Activated CD4-positive, alpha-beta T cell treated with anti-CD3 and anti-CD28 coated beads, Interleukin-2, Interleukin-6, amounts not matched to agents 100 ng/mL and 50 ng/mL, durations not matched to agents 16 hours and 8 hours (primary cell): Measurements from ENCODE around the gene PAPOLB.
A peak's percentile ranks its signal among the peaks of the same experiment; 100 is the strongest.
"Not testable (repeated sequence)": the region's sequence is repeated elsewhere in the genome, so short reads cannot be mapped to it uniquely, and the experiment has no call there.

Experiments used
- DNase-seq: peaks from one replicate; pipeline ENCODE4 v3.0.0-alpha.2; 2020

Gene PAPOLB

GRCh38 chr7:4861673-4862072, at the start of gene PAPOLB:
Gene PAPOLB, minus strand, starts transcription at chr7:4862030. Its CDS starts 220 bp downstream, at chr7:4861810.
- no peak for DNase-seq

GRCh38 chr7:4911111-4911828, 49.4 kb upstream of the PAPOLB start:
- DNase-seq = no peak

- no peak for DNase-seq
These were observed 44.9 kb upstream of the PAPOLB start for GRCh38 chr7:4906682-4907081.

- no peak for DNase-seq
These were observed 43.3 kb upstream of the PAPOLB start for GRCh38 chr7:4905171-4905570.

GRCh38 chr7:4904346-4904745, 42.5 kb upstream of the PAPOLB start:
- DNase-seq = no peak

GRCh38 chr7:4895766-4896165, 33.9 kb upstream of the PAPOLB start:
- DNase-seq = no peak

GRCh38 chr7:4894482-4894881, 32.7 kb upstream of the PAPOLB start:
- DNase-seq = no peak

- DNase-seq = no peak
These were observed 32.2 kb upstream of the PAPOLB start for GRCh38 chr7:4893929-4894475.

GRCh38 chr7:4893188-4893587, 31.4 kb upstream of the PAPOLB start:
- DNase-seq = not testable (repeated sequence)

GRCh38 chr7:4891522-4891921, 29.7 kb upstream of the PAPOLB start:
- not testable (repeated sequence) for DNase-seq

GRCh38 chr7:4889682-4890081, 27.9 kb upstream of the PAPOLB start:
- DNase-seq = no peak

- no peak for DNase-seq
These were observed 26.3 kb upstream of the PAPOLB start for GRCh38 chr7:4888161-4888560.

GRCh38 chr7:4886671-4887070, 24.8 kb upstream of the PAPOLB start:
- DNase-seq = no peak

- no peak for DNase-seq
These were observed 23.5 kb upstream of the PAPOLB start for GRCh38 chr7:4885317-4885807.

GRCh38 chr7:4884164-4884563, 22.3 kb upstream of the PAPOLB start:
- DNase-seq = no peak

GRCh38 chr7:4883372-4884144, 21.7 kb upstream of the PAPOLB start, which contains the start of gene RADIL:
Gene RADIL, minus strand, starts transcription at chr7:4883716. Its CDS starts 5,577 bp downstream, at chr7:4878139.
- DNase-seq = peak; percentile 94

- no peak for DNase-seq
These were observed 21.2 kb upstream of the PAPOLB start for GRCh38 chr7:4883033-4883371.

GRCh38 chr7:4882169-4883032, 20.6 kb upstream of the PAPOLB start:
- DNase-seq = no peak

GRCh38 chr7:4880218-4880617, 18.4 kb upstream of the PAPOLB start:
- DNase-seq = no peak

- no peak for DNase-seq
These were observed 17.7 kb upstream of the PAPOLB start for GRCh38 chr7:4879396-4880081.

GRCh38 chr7:4878336-4879335, 16.8 kb upstream of the PAPOLB start:
- no peak for DNase-seq
